ENCODE data around the gene FBXO38.

Gene FBXO38

GRCh38 chr5:148372166-148372725 is 11.5 kb upstream of the FBXO38 start:
- no peak for DNase-seq (ENCODE audit: low read depth)
- TF ChIP-seq CTCF (IDR thresholded peaks at IDR 0.05; ENCODE audit: control insufficient read depth, extremely low read depth, insufficient read depth): no peak
- no peak overlapping the region for H3K4me3 ChIP-seq (ENCODE audit: low read depth, low read length)

- no peak overlapping the region for H3K4me3 ChIP-seq (ENCODE audit: low read depth, low read length)
- TF ChIP-seq CTCF (IDR thresholded peaks at IDR 0.05; ENCODE audit: control insufficient read depth, extremely low read depth, insufficient read depth): no peak
- no peak for DNase-seq (ENCODE audit: low read depth)
These were observed 10.9 kb upstream of the FBXO38 start for GRCh38 chr5:148372893-148373292.

GRCh38 chr5:148374690-148375360 is 8.9 kb upstream of the FBXO38 start:
- peak; percentile 94 for TF ChIP-seq CTCF (IDR thresholded peaks at IDR 0.05; ENCODE audit: control insufficient read depth, extremely low read depth, insufficient read depth)
- peak; percentile 37 for DNase-seq (ENCODE audit: low read depth)
- no peak overlapping the region for H3K4me3 ChIP-seq (ENCODE audit: low read depth, low read length)

- DNase-seq (ENCODE audit: low read depth): no peak
- no peak overlapping the region for H3K4me3 ChIP-seq (ENCODE audit: low read depth, low read length)
- TF ChIP-seq CTCF (IDR thresholded peaks at IDR 0.05; ENCODE audit: control insufficient read depth, extremely low read depth, insufficient read depth): no peak
These were observed 7.6 kb upstream of the FBXO38 start for GRCh38 chr5:148376198-148376597.

- TF ChIP-seq CTCF (IDR thresholded peaks at IDR 0.05; ENCODE audit: control insufficient read depth, extremely low read depth, insufficient read depth): no peak
- no peak for DNase-seq (ENCODE audit: low read depth)
- no peak overlapping the region for H3K4me3 ChIP-seq (ENCODE audit: low read depth, low read length)
These were observed 5.1 kb upstream of the FBXO38 start for GRCh38 chr5:148378670-148379069.

- no peak overlapping the region for H3K4me3 ChIP-seq (ENCODE audit: low read depth, low read length)
- peak; percentile 93 for DNase-seq (ENCODE audit: low read depth)
- no peak for TF ChIP-seq CTCF (IDR thresholded peaks at IDR 0.05; ENCODE audit: control insufficient read depth, extremely low read depth, insufficient read depth)
These were observed 4.4 kb upstream of the FBXO38 start for GRCh38 chr5:148379340-148379739.

GRCh38 chr5:148381906-148382305 is 1.9 kb upstream of the FBXO38 start:
- H3K4me3 ChIP-seq (ENCODE audit: low read depth, low read length): no peak overlapping the region
- DNase-seq (ENCODE audit: low read depth): no peak
- no peak for TF ChIP-seq CTCF (IDR thresholded peaks at IDR 0.05; ENCODE audit: control insufficient read depth, extremely low read depth, insufficient read depth)

Measured in LNCaP clone FGC (cell line).